Endothelial cell of hepatic sinusoid (primary cell): ENCODE results near the gene TTC29.
"Not testable (repeated sequence)": the region's sequence is repeated elsewhere in the genome, so short reads cannot be mapped to it uniquely, and the experiment has no call there.

ENCODE experiments used
- in situ Hi-C: cut with HindIII; loops from 2 replicates; pipeline ENCODE4 v1.10.0; 2017; ENCODE audit warnings: low sequenced_read_pairs

The TTC29 gene

DNA sequence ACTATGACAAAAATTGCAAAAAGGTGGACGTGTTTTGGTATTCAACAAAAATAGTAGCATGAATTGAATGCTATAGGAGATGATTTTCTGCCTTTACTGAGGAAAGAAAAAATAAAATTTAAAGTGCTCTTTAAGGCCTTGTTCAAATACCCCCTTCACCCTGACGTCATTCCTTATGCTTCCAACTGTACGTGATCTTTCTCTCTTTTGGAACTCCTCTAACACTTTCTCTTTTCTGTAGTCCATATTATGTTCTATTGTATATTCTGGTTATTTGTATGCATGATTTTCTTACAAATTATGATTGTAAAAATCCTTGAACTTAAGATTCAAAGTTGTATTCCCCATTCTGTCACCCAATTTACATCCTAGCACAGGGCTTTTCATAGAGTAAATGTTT is 206.5 kb downstream of the TTC29 start:
- in situ Hi-C loops, result no loop called here

GRCh38 chr4:146723519-146723918 is 222.1 kb downstream of the TTC29 start:
- in situ Hi-C loops, result not testable (repeated sequence)

- in situ Hi-C loops, result no loop called here
Observed at GRCh38 chr4:146709956-146710355, 235.7 kb downstream of the TTC29 start.

- in situ Hi-C loops, result no loop called here
Observed at GRCh38 chr4:146699910-146700309, 245.8 kb downstream of the TTC29 start.

- in situ Hi-C loops, result loop anchor here (5.0 kb wide), 1 partner anchor 58 kb away; no protein-coding TSS in a partner anchor
Observed at GRCh38 chr4:146674829-146675570, 270.7 kb downstream of the TTC29 start.

GRCh38 chr4:146663968-146664311 is 281.7 kb downstream of the TTC29 start:
- in situ Hi-C loops, result not testable (repeated sequence)

DNA sequence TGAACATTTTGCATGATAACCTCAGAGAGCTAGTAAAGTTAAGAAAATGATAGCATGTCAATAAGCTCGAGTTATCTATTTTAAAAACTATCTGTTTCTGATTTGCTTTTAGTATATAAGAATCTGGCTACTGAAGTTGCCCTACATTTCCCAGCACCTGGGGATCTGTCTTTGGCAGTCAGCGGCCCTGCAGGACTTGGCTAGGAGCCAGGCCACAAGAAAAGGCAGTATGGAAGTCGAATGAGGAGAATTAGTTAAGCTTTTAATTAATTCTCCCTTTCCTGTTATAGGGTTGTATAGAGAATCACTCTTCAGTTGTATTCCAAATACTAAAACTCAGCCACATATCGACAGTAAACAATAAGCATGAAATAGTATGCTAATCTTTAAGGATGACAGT is 284.3 kb downstream of the TTC29 start:
- in situ Hi-C loops, result no loop called here
